ENCODE measurements around the gene FOXP4. TPM values are rescaled to one million over a fixed set of nuclear protein-coding genes. Genes with fewer than 3 reads are reported as not detected.

FOXP4 gene
- total and polyA plus RNA-seq, 2 donors (not counting 1 experiment from before 2014, with no cell fraction given), result 0.81 to 1.8 TPM

DNA sequence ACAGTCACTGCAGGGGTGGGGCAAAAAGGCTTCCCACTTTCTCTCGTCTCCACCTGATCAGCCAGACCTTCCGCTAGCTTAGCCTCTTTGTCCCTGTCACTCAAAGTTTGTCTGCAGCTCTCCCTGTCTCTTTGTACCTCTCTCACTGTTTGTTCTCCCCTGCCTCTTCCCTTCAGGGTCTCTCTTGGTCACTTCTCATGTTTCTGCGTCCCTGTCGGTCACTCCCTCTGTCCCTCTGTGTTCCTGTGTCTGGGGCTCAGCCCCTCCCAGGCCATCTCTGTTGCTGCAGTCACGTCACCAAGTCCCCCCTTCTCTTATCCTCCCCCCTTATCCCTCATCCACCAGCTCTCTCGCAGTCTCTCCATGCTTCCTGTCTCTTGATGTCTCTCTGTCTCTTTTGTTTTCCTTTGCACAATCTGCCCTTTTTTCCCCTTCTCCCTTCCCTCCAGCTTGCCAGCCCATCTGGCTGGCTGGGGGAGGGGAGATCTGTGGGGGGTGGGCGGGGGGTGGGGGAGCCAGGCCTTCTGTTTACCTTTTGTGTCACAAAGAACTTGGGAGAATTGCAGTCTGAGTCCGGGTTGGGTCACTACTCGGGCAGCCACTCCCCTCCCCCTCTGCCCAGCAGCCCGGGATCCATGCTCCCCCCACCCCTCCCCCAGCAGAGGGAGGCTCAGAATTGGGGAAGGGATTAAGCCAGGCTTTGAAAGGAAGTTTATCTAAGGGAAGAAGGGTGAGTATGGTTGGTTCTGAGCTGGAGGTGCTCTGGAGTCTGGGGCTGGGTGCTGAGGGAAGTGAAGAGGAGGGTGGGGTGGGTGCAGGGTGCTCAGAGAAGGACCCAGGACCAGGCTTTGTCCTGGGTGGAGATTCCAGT, 32.3 kb downstream of the FOXP4 start:
- no peaks in the 10 kb centered on the region for H4K20me1 ChIP-seq (ENCODE audit: control insufficient read depth, extremely low read depth, insufficient read depth, low read length)
- no peaks in the 10 kb centered on the region for H3K36me3 ChIP-seq (ENCODE audit: control insufficient read depth, insufficient read depth, low read length)
- H3K9ac ChIP-seq (ENCODE audit: insufficient read depth, low read length), result no peak overlapping the region
- peak overlapping the region; percentile 74 for H2AFZ ChIP-seq (ENCODE audit: low read length)
- TF ChIP-seq EZH2 (IDR thresholded peaks at IDR 0.05; ENCODE audit: low read length, missing control alignments), result no peak
- TF ChIP-seq, protein P1, sequence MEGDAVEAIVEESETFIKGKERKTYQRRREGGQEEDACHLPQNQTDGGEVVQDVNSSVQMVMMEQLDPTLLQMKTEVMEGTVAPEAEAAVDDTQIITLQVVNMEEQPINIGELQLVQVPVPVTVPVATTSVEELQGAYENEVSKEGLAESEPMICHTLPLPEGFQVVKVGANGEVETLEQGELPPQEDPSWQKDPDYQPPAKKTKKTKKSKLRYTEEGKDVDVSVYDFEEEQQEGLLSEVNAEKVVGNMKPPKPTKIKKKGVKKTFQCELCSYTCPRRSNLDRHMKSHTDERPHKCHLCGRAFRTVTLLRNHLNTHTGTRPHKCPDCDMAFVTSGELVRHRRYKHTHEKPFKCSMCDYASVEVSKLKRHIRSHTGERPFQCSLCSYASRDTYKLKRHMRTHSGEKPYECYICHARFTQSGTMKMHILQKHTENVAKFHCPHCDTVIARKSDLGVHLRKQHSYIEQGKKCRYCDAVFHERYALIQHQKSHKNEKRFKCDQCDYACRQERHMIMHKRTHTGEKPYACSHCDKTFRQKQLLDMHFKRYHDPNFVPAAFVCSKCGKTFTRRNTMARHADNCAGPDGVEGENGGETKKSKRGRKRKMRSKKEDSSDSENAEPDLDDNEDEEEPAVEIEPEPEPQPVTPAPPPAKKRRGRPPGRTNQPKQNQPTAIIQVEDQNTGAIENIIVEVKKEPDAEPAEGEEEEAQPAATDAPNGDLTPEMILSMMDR (conservative IDR thresholded peaks at IDR 0.05 in 1 of 2, IDR thresholded peaks at IDR 0.05 in 1 of 2; ENCODE audit: low read depth in 1 of 2, low read length in 2 of 2), result no peak
- H3K4me2 ChIP-seq (ENCODE audit: extremely low read depth, insufficient read depth, low read length), result peak overlapping the region; percentile 44
- no peaks in the 10 kb centered on the region for H3K79me2 ChIP-seq (ENCODE audit: control insufficient read depth, insufficient read depth, low read length)
- no peaks in the 10 kb centered on the region for H3K27me3 ChIP-seq (ENCODE audit: control insufficient read depth, insufficient read depth, low read length)
- H3K27ac ChIP-seq (ENCODE audit: insufficient read depth, low read length), result peak overlapping the region; percentile 22
- H3K9me3 ChIP-seq (ENCODE audit: control insufficient read depth, insufficient read depth, low read depth, low read length), result no peaks in the 10 kb centered on the region
- H3K4me3 ChIP-seq (replicated peaks in 1 of 4; ENCODE audit: control extremely low read depth in 1 of 4, insufficient read depth in 1 of 4, low read depth in 3 of 4, low read length in 4 of 4), result peak overlapping the region in 1 of 4 experiments; percentile 22
- peaks cover 26% of the 10 kb centered on the region for H3K4me1 ChIP-seq (ENCODE audit: control insufficient read depth, extremely low read depth, insufficient read depth, low read length)
- peak; percentile 52 to 57 for DNase-seq (ENCODE audit: low read depth in 2 of 2)

DNA sequence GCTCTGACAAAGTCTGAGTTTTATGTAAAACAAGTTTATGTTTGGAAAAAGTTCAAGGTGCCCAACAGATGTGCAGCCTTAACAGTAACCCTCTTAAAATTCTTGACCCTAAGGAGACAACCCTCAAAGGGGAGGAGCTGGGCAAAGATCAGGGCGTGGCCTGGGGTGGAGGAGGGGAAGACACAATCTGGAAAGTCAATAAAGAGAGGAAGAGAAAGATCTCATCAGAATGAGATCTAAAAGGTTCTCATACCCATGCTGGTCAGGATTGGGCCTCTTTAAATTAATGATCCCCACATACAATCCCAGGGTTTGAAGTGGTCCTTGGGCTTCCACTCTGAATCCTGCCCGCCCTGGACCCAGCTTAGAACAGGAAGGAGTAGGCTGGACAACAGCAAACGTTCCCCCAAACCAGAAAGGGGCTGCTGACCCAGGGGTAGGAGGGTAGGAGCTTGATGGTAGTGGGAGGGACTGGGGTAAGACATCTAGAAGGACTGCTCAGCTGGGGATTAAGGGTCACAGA, 33.0 kb downstream of the FOXP4 start:
- Histone ChIP-seq H3K27ac (ENCODE audit: insufficient read depth, low read length) (no peak overlapping the region), H3K79me2 (ENCODE audit: control insufficient read depth, insufficient read depth, low read length) (no peaks in the 10 kb centered on the region), H3K4me2 (ENCODE audit: extremely low read depth, insufficient read depth, low read length) (no peak overlapping the region), H3K4me3 (replicated peaks in 1 of 4; ENCODE audit: control extremely low read depth in 1 of 4, insufficient read depth in 1 of 4, low read depth in 3 of 4, low read length in 4 of 4) (no peak overlapping the region), H3K27me3 (ENCODE audit: control insufficient read depth, insufficient read depth, low read length) (no peaks in the 10 kb centered on the region), H3K9me3 (ENCODE audit: control insufficient read depth, insufficient read depth, low read depth, low read length) (no peaks in the 10 kb centered on the region), H3K9ac (ENCODE audit: insufficient read depth, low read length) (no peak overlapping the region), H3K4me1 (ENCODE audit: control insufficient read depth, extremely low read depth, insufficient read depth, low read length) (peaks cover 26% of the 10 kb centered on the region), H3K36me3 (ENCODE audit: control insufficient read depth, insufficient read depth, low read length) (no peaks in the 10 kb centered on the region), H2AFZ (ENCODE audit: low read length) (no peak overlapping the region), H4K20me1 (ENCODE audit: control insufficient read depth, extremely low read depth, insufficient read depth, low read length) (no peaks in the 10 kb centered on the region)
- TF ChIP-seq EZH2 (IDR thresholded peaks at IDR 0.05; ENCODE audit: low read length, missing control alignments), result no peak
- TF ChIP-seq, protein P1 (conservative IDR thresholded peaks at IDR 0.05 in 1 of 2, IDR thresholded peaks at IDR 0.05 in 1 of 2; ENCODE audit: low read depth in 1 of 2, low read length in 2 of 2), result no peak
- peak in 1 of 2 donors; percentile 43 for DNase-seq (ENCODE audit: low read depth in 2 of 2)

DNA sequence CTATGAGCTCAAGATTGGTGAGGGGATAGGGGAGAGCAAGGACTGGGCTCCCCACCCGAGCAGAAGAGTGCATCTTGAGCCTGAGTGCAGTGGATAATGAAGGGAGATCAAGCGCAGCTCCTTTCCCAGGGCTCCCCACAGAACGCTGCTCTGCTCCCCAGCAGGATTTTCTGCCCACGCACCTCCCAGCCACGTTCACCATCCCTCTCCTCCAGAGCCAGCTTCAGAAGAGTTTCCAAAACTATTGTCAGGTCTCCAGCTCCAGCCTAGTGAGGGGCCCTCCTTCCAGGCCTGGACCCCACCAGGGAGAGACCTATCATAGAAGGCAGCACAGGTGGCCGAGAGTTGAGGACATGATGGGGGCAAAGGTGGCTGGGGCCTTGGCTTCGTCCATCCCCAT, 34.5 kb downstream of the FOXP4 start:
- Histone ChIP-seq H3K4me3 (replicated peaks in 1 of 4; ENCODE audit: control extremely low read depth in 1 of 4, insufficient read depth in 1 of 4, low read depth in 3 of 4, low read length in 4 of 4) (no peak overlapping the region), H3K9ac (ENCODE audit: insufficient read depth, low read length) (no peak overlapping the region)

More for the DNA sequence above, 34.5 kb downstream of the FOXP4 start:
- TF ChIP-seq EZH2 (IDR thresholded peaks at IDR 0.05; ENCODE audit: low read length, missing control alignments), result no peak
- TF ChIP-seq, protein P1 (conservative IDR thresholded peaks at IDR 0.05 in 1 of 2, IDR thresholded peaks at IDR 0.05 in 1 of 2; ENCODE audit: low read depth in 1 of 2, low read length in 2 of 2), result no peak
- H3K79me2 ChIP-seq (ENCODE audit: control insufficient read depth, insufficient read depth, low read length), result no peaks in the 10 kb centered on the region
- no peak overlapping the region for H3K4me2 ChIP-seq (ENCODE audit: extremely low read depth, insufficient read depth, low read length)
- H3K27me3 ChIP-seq (ENCODE audit: control insufficient read depth, insufficient read depth, low read length), result no peaks in the 10 kb centered on the region
- no peaks in the 10 kb centered on the region for H4K20me1 ChIP-seq (ENCODE audit: control insufficient read depth, extremely low read depth, insufficient read depth, low read length)
- peaks cover 26% of the 10 kb centered on the region for H3K4me1 ChIP-seq (ENCODE audit: control insufficient read depth, extremely low read depth, insufficient read depth, low read length)
- H2AFZ ChIP-seq (ENCODE audit: low read length), result no peak overlapping the region
- no peaks in the 10 kb centered on the region for H3K9me3 ChIP-seq (ENCODE audit: control insufficient read depth, insufficient read depth, low read depth, low read length)
- no peaks in the 10 kb centered on the region for H3K36me3 ChIP-seq (ENCODE audit: control insufficient read depth, insufficient read depth, low read length)
- no peak for DNase-seq (ENCODE audit: low read depth in 2 of 2)
- H3K27ac ChIP-seq (ENCODE audit: insufficient read depth, low read length), result no peak overlapping the region

Data from fibroblast of lung (primary cell).